ENCODE results near the gene SETDB1.

GRCh38 chr1:150905301-150905700, 20.9 kb upstream of the SETDB1 start:
- no peak for TF ChIP-seq RAD21 (IDR thresholded peaks at IDR 0.05; ENCODE audit: low read length)
- TF ChIP-seq CHD2 (IDR thresholded peaks at IDR 0.05; ENCODE audit: low read length, partially characterized antibody), result no peak
- TF ChIP-seq, protein P1, sequence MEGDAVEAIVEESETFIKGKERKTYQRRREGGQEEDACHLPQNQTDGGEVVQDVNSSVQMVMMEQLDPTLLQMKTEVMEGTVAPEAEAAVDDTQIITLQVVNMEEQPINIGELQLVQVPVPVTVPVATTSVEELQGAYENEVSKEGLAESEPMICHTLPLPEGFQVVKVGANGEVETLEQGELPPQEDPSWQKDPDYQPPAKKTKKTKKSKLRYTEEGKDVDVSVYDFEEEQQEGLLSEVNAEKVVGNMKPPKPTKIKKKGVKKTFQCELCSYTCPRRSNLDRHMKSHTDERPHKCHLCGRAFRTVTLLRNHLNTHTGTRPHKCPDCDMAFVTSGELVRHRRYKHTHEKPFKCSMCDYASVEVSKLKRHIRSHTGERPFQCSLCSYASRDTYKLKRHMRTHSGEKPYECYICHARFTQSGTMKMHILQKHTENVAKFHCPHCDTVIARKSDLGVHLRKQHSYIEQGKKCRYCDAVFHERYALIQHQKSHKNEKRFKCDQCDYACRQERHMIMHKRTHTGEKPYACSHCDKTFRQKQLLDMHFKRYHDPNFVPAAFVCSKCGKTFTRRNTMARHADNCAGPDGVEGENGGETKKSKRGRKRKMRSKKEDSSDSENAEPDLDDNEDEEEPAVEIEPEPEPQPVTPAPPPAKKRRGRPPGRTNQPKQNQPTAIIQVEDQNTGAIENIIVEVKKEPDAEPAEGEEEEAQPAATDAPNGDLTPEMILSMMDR (IDR thresholded peaks at IDR 0.05), result no peak
- no peak for TF ChIP-seq IRF3 (IDR thresholded peaks at IDR 0.05; ENCODE audit: low read depth, low read length)
- TF ChIP-seq, protein P2, sequence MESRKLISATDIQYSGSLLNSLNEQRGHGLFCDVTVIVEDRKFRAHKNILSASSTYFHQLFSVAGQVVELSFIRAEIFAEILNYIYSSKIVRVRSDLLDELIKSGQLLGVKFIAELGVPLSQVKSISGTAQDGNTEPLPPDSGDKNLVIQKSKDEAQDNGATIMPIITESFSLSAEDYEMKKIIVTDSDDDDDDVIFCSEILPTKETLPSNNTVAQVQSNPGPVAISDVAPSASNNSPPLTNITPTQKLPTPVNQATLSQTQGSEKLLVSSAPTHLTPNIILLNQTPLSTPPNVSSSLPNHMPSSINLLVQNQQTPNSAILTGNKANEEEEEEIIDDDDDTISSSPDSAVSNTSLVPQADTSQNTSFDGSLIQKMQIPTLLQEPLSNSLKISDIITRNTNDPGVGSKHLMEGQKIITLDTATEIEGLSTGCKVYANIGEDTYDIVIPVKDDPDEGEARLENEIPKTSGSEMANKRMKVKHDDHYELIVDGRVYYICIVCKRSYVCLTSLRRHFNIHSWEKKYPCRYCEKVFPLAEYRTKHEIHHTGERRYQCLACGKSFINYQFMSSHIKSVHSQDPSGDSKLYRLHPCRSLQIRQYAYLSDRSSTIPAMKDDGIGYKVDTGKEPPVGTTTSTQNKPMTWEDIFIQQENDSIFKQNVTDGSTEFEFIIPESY (IDR thresholded peaks at IDR 0.05; ENCODE audit: borderline replicate concordance, low read depth), result no peak
- TF ChIP-seq TEAD4 (IDR thresholded peaks at IDR 0.05; ENCODE audit: borderline replicate concordance, insufficient read depth), result no peak
- no peak for TF ChIP-seq SIN3A (IDR thresholded peaks at IDR 0.05; ENCODE audit: borderline replicate concordance, low read depth, low read length)
- TF ChIP-seq NRF1 (IDR thresholded peaks at IDR 0.05; ENCODE audit: low read depth, low read length), result no peak
- no peak for TF ChIP-seq POLR2AphosphoS5 (IDR thresholded peaks at IDR 0.05; ENCODE audit: low read depth, low read length)
- TF ChIP-seq, protein P3, sequence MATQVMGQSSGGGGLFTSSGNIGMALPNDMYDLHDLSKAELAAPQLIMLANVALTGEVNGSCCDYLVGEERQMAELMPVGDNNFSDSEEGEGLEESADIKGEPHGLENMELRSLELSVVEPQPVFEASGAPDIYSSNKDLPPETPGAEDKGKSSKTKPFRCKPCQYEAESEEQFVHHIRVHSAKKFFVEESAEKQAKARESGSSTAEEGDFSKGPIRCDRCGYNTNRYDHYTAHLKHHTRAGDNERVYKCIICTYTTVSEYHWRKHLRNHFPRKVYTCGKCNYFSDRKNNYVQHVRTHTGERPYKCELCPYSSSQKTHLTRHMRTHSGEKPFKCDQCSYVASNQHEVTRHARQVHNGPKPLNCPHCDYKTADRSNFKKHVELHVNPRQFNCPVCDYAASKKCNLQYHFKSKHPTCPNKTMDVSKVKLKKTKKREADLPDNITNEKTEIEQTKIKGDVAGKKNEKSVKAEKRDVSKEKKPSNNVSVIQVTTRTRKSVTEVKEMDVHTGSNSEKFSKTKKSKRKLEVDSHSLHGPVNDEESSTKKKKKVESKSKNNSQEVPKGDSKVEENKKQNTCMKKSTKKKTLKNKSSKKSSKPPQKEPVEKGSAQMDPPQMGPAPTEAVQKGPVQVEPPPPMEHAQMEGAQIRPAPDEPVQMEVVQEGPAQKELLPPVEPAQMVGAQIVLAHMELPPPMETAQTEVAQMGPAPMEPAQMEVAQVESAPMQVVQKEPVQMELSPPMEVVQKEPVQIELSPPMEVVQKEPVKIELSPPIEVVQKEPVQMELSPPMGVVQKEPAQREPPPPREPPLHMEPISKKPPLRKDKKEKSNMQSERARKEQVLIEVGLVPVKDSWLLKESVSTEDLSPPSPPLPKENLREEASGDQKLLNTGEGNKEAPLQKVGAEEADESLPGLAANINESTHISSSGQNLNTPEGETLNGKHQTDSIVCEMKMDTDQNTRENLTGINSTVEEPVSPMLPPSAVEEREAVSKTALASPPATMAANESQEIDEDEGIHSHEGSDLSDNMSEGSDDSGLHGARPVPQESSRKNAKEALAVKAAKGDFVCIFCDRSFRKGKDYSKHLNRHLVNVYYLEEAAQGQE (IDR thresholded peaks at IDR 0.05; ENCODE audit: low read depth, low read length), result no peak
- TF ChIP-seq JUND (IDR thresholded peaks at IDR 0.05), result no peak
